DND-41 (cell line): ENCODE measurements around the gene LGALS8.

Source experiments
- ATAC-seq: fragments of 200-7000 bp; cut with Tn5 transposase; 3 replicates; pipeline ENCODE4 v1.9.1; 2021; ENCODE audit warnings: low read depth; ENCODE audit not compliant: insufficient read depth
- DNase-seq: peaks from one replicate; pipeline ENCODE4 v3.0.0-alpha.2; 2020
- H2AFZ ChIP-seq: 2 replicates; pipeline ENCODE4 v1.6.0; 2012; ENCODE audit warnings: low read depth, low read length
- H3K27ac ChIP-seq: 2 replicates; pipeline ENCODE4 v1.5.1; 2012; ENCODE audit warnings: low read length, inconsistent platforms
- H3K27me3 ChIP-seq: fragments of 200-600 bp; sonication (generic); 2 replicates; pipeline ENCODE4 v1.6.0; 2012; ENCODE audit warnings: low read length, mild to moderate bottlenecking, inconsistent platforms; ENCODE audit not compliant: insufficient read depth, poor library complexity
- H3K36me3 ChIP-seq: 2 replicates; pipeline ENCODE4 v1.5.1; 2012; ENCODE audit warnings: low read length, inconsistent platforms; ENCODE audit not compliant: insufficient read depth
- H3K4me1 ChIP-seq: 2 replicates; pipeline ENCODE4 v1.5.1; 2012; ENCODE audit warnings: mild to moderate bottlenecking, low read length; ENCODE audit not compliant: insufficient read depth
- H3K4me2 ChIP-seq: 2 replicates; pipeline ENCODE4 v1.6.0; 2012; ENCODE audit warnings: mild to moderate bottlenecking, moderate library complexity, low read length, inconsistent platforms; ENCODE audit not compliant: insufficient read depth
- H3K4me3 ChIP-seq, 2 experiments: fragments of 200-600 bp in 1 of 2; shearing (Covaris generic) in 1 of 2; 2 replicates each; pipeline ENCODE4 v1.5.1; 2012 to 2016; ENCODE audit warnings: inconsistent platforms in 2 of 2, low read length in 2 of 2, mild to moderate bottlenecking in 2 of 2, low read depth in 1 of 2, moderate library complexity in 1 of 2
- H3K79me2 ChIP-seq: 2 replicates; pipeline ENCODE4 v1.6.0; 2012; ENCODE audit warnings: low read length, inconsistent platforms; ENCODE audit not compliant: insufficient read depth
- H3K9ac ChIP-seq: 2 replicates; pipeline ENCODE4 v1.6.0; 2012; ENCODE audit warnings: low read depth, mild to moderate bottlenecking, inconsistent platforms, low read length, moderate library complexity
- H3K9me3 ChIP-seq: 2 replicates; pipeline ENCODE4 v1.5.1; 2012; ENCODE audit warnings: low read length, moderate library complexity, mild to moderate bottlenecking, inconsistent platforms; ENCODE audit not compliant: insufficient read depth, severe bottlenecking
- H4K20me1 ChIP-seq: 2 replicates; pipeline ENCODE4 v1.6.0; 2012; ENCODE audit warnings: low read length; ENCODE audit not compliant: insufficient read depth
- CTCF ChIP-seq: IDR thresholded peaks from 2 replicates; pipeline ENCODE4 v1.5.1; 2012; ENCODE audit warnings: borderline replicate concordance, low read length, moderate library complexity, mild to moderate bottlenecking; ENCODE audit not compliant: poor library complexity, severe bottlenecking; ENCODE audit errors: extremely low read depth
- EZH2 ChIP-seq: IDR thresholded peaks from 3 replicates; pipeline ENCODE4 v1.6.1; 2012; ENCODE audit warnings: borderline replicate concordance, low read depth, mild to moderate bottlenecking, moderate library complexity, low read length, inconsistent platforms; ENCODE audit not compliant: severe bottlenecking

Gene LGALS8

GRCh38 chr1:236524895-236525184, 1.1 kb downstream of the LGALS8 start:
- Histone ChIP-seq H3K4me3 (peak overlapping the region; percentile 66 to 69), H3K9ac (peak overlapping the region; percentile 70), H3K9me3 (no peaks in the 10 kb centered on the region), H3K4me1 (peaks cover 21% of the 10 kb centered on the region), H3K36me3 (peaks cover 18% of the 10 kb centered on the region), H2AFZ (peak overlapping the region; percentile 89), H3K27ac (peak overlapping the region; percentile 78), H3K4me2 (peak overlapping the region; percentile 64), H4K20me1 (no peaks in the 10 kb centered on the region), H3K27me3 (no peaks in the 10 kb centered on the region), H3K79me2 (peaks cover 9% of the 10 kb centered on the region)
- ATAC-seq (peak; percentile 9; the same call in 2 of the 3 replicates), DNase-seq (no peak)
- TF ChIP-seq EZH2 (no peak), CTCF (no peak)

GRCh38 chr1:236526079-236526478, 2.3 kb downstream of the LGALS8 start:
- Histone ChIP-seq H3K4me2 (no peak overlapping the region), H3K9ac (no peak overlapping the region), H3K27ac (no peak overlapping the region), H2AFZ (no peak overlapping the region), H3K36me3 (peaks cover 21% of the 10 kb centered on the region), H3K4me3 (no peak overlapping the region), H3K27me3 (no peaks in the 10 kb centered on the region), H3K9me3 (no peaks in the 10 kb centered on the region), H4K20me1 (no peaks in the 10 kb centered on the region), H3K4me1 (peaks cover 21% of the 10 kb centered on the region), H3K79me2 (peaks cover 9% of the 10 kb centered on the region)
- no peak for ATAC-seq
- DNase-seq: no peak
- TF ChIP-seq CTCF: no peak
- no peak for TF ChIP-seq EZH2

- Histone ChIP-seq H3K79me2 (peaks cover 5% of the 10 kb centered on the region), H3K9ac (no peak overlapping the region), H3K36me3 (peaks cover 40% of the 10 kb centered on the region), H2AFZ (no peak overlapping the region), H3K4me2 (no peak overlapping the region), H3K9me3 (no peaks in the 10 kb centered on the region), H3K27me3 (no peaks in the 10 kb centered on the region), H3K27ac (no peak overlapping the region), H3K4me1 (peaks cover 8% of the 10 kb centered on the region; the same call in 1 of the 2 replicates), H4K20me1 (peaks cover 4% of the 10 kb centered on the region), H3K4me3 (no peak overlapping the region)
- no peak for ATAC-seq
- TF ChIP-seq EZH2 (no peak), CTCF (no peak)
- no peak for DNase-seq
Observed at GRCh38 chr1:236530286-236530685, 6.5 kb downstream of the LGALS8 start.

- no peaks in the 10 kb centered on the region for H3K9me3 ChIP-seq
- no peak overlapping the region for H3K4me3 ChIP-seq
- no peak overlapping the region for H3K9ac ChIP-seq
- DNase-seq (no peak), ATAC-seq (no peak)
- no peaks in the 10 kb centered on the region for H3K27me3 ChIP-seq
- peaks cover 2% of the 10 kb centered on the region; the same call in 1 of the 2 replicates for H3K4me1 ChIP-seq
- H3K27ac ChIP-seq: no peak overlapping the region
- H3K36me3 ChIP-seq: peaks cover 44% of the 10 kb centered on the region
- no peak overlapping the region for H2AFZ ChIP-seq
- peaks cover 3% of the 10 kb centered on the region for H3K79me2 ChIP-seq
- no peak overlapping the region for H3K4me2 ChIP-seq
- H4K20me1 ChIP-seq: peaks cover 7% of the 10 kb centered on the region
- TF ChIP-seq EZH2 (no peak), CTCF (no peak)
Observed at GRCh38 chr1:236530959-236531358, 7.2 kb downstream of the LGALS8 start.
